GM21786 (cell line): ENCODE results near the gene DIP2C.
"Not testable (repeated sequence)": the region's sequence is repeated elsewhere in the genome, so short reads cannot be mapped to it uniquely, and the experiment has no call there.

Source experiments
- ATAC-seq: cut with Tn5 transposase; IDR thresholded peaks from one replicate; pipeline ENCODE4 v1.9.1; 2021; ENCODE audit not compliant: unreplicated experiment

The DIP2C gene

DNA sequence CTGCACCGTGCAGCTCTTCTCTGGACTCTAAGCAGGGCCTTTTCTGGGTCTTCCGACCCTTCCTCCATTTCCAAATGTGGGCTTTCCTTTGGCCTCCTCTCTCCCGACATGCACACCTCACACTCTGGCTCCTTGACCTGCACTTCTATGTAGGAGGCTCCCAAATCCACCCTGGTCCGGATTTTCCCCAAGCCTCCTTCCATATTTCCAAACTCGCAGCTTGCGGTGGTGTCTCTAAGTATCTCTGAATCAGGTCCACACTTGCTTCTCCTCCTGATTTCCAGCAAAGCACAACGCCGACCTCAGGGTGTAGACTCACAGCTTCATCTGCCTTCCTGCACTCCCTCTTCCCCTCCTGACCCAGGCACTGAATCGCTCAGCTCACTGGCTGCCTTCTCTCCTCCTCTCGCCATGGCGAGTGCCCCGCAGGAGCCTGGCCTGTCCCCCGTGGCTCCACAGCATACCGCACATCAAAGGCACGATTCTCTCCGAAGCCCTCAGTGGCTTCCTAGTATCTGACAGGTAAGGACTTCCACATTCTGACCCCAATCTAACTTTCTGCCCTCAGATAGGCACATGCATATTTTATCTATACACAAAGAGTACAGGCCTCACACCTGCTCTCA, 27.8 kb downstream of the DIP2C start:
- ATAC-seq = no peak

DNA sequence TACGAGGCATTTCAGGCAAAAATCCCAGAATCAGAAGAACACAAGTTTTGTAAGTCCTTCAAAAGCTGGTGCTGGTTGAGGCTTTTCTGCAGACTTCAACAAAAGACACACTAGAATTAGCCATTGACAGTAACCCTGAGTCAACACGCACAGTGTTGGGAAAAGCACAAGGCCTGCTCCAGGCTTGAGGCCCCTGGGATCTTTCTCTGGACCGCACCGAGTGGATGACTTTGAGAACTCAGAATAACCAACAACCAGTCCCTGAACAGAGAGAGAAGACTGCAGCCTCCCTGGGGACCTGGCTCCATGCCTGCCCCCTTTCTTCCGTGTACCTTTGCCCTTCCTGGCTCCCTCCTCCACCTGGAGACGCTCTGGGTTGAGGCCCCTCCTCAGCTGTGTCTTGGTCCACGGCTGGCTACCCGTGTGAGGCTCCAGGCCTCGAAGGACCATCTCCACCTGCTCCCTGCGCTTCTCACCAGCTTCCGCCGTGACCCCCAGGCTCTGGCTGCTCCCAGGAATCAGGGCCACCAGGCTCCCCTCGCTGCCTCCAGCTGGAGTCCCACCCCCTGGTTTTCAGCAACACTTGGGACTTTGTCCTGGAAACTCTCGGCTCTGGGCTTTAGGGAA, 28.4 kb downstream of the DIP2C start:
- no peak for ATAC-seq

DNA sequence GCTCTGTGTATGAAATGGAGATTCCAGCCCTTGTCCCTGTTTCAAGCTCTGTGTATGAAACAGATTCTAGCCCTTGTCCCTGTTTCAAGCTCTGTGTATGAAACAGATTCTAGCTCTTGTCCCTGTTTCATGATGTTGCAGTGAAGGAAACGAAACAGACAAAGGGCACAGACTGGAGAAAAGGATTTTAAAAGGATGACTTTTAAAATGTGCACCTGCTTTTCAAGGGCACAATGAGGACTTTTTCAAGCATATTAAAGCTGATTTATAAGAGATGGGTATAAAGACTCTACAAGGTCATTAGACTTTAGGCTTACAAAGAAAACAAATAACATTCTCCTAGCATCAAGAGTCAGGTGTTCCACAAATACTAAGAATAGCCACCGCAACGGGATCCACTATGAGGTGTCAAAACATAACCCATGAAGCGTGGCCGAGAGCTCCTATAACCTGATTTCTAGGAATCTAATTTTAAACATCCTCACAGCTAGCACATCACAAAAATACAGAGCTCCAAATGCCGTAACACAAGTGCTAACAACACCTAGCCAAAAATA, 29.0 kb downstream of the DIP2C start:
- no peak for ATAC-seq

DNA sequence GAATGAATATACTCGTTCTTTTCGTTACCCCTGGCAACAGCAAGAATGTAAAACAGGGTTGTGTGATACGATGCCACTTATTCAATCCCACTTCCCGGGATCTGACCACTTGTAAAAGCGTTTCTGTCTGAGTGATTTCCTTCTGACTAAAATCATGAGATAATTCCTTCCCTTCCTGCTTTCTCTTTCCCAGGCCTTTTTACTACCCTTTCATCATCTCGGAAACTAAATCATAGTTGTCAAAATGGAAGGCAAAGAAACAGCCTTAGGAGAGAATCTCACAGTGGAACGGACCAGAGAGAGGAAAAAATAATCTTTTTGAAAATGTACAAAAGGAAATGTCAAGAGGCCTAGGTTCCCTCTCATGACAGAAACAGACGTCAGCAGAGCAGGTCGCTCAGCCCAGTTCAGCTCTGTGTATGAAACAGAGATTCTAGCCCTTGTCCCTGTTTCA, 29.8 kb downstream of the DIP2C start:
- ATAC-seq = no peak

DNA sequence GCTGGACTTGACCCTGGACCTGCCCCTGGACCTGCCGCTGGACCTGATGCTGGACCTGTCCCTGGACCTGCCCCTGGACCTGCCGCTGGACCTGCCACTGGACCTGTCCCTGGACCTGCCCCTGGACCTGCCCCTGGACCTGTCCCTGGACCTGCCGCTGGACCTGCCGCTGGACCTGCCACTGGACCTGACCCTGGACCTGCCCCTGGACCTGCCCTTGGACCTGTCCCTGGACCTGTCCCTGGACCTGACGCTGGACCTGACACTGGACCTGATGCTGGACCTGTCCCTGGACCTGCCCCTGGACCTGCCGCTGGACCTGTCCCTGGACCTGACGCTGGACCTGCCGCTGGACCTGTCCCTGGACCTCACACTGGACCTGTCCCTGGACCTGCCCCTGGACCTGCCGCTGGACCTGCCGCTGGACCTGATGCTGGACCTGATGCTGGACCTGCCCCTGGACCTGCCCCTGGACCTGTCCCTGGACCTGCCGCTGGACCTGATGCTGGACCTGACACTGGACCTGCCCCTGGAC, 31.6 kb downstream of the DIP2C start:
- not testable (repeated sequence) for ATAC-seq

DNA sequence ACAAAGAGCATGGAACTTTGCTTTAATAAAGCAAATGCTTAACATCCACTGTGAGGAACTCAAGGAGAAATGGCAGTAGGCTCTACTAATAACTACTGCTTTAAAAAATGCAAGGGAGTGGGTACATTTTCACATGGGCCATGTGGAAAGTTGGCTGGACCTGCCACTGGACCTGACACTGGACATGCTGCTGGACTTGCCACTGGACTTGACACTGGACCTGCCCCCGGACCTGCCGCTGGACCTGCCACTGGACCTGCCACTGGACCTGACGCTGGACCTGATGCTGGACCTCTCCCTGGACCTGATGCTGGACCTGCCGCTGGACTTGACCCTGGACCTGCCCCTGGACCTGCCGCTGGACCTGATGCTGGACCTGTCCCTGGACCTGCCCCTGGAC, 32.6 kb downstream of the DIP2C start:
- ATAC-seq = no peak

DNA sequence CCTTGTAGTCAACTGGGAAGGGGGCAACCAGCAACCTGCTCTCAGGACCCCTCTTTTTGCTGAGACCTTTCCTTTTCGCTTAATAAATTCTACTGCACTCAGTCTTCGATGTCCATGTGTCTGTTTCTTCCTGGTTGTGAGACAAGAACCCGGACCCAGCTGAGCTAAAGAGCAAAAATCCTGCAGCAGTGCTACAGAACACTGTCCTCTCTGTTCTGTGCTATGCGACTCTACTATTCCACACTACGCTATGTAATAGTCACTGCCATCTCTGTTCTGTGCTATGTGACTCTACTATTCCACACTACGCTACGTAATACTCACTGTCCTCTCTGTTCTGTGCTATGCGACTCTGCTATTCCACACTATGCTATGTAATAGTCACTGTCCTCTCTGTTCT, 34.3 kb downstream of the DIP2C start:
- ATAC-seq = no peak

DNA sequence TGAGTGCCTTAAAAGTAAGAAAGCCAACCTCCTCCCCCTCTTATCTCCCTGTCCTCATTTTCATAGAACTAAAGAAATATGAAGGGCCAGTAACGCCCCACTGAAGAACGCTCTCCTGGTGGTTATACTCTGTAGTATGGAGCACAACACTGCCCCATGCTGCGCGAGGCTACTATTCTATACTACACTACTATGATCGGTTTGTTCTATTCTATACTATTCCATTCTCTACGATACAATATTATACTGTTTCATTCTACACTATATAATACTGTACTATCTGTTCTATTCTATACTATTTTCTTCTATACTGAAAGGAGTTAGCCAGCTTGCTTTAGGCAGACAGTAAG, 34.8 kb downstream of the DIP2C start:
- no peak for ATAC-seq

DNA sequence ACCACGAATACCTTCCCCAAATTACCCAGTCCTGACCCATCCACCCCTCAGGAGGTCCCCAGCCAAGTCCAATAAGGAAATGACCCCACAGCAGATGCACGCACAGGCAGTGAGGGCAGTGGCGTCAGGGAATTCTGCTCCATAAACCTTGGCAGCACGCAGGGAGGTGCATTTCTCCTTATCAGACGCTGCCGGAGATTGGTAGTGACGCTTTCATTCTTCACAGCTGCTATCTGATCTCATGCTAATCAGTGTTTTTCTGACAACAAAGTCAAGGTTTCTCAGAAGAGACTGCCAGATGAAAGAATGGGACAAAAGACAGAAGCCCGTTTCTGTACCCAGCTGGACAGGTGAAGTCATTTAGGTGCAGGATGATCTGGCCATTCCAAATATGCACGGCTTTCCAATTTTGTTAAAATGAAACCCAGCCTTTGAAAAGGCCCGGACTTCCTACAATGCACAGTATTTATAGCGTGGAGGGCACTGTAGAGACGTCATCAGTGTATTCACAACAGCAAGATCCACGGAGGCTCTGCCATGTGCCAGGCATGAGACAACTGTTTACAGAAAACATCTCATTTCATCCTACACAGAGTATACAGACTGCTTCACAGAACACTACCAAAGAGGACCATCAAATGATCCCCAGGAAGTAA, 35.3 kb downstream of the DIP2C start:
- ATAC-seq = no peak

DNA sequence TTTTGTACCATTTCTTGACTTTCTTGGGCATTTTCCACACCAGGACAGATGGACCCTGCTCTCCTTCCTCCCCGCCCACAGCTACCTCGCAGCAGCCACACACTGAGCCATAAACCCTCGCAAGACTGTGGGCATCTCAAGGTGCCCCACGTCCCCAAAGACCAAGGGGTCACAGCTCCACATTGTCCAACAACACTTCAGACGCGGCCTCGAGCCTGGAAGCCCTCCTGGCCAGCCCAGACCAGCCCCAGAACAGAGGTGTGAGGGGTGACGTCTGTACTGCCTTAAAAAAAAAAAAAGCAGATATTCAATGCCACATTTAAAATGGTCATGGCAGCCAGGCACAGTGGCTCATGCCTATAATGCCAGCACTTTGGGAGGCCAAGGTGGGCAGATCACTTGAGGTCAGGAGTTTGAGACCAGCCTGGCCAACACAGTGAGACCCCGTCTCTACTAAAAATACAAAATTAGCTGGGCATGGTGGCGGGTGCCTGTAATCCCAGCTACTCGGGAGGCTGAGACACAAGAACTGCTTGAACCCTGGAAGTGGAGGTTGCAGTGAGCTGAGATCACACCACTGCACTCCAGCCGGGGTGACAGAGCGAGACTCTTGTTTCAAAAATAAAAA, 36.5 kb downstream of the DIP2C start:
- not testable (repeated sequence) for ATAC-seq

DNA sequence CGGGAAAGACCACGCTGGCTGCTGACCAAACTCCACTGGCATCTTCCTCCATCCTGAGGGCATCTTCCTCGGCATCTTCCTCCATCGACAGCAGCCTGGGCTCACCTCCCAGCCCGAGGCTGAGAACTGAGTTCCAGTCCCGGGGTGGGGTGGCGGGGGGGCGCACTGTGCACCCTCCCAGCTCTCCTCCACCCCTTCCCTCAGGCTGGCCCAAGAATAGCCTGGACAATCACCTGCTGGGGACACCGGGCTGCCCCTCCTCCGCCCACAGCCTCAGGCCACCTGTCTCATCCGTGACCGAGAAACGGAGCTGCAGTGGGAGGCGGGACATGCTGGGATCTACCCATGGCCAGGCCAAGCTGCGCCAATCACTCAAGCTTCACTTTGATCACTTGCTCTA, 37.2 kb downstream of the DIP2C start:
- ATAC-seq = no peak

DNA sequence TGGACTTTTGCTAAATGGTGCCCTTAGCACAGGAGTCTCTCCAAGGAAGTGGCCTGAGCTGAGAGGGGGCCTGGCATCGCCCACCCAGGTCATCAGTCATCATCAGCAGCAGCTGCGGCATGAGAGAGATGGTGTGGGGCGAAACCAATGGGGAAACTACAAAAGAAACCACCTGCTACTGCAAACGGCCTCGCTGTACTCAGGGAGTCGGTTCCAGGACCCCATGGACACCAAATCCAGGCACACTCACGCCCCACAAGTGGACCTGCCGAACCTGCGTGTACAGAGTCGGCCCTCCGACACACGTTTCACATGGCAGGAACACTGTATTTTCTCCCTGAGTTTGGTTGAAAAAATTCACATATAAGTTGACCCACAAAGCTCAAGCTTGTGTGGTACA, 37.8 kb downstream of the DIP2C start:
- no peak for ATAC-seq

DNA sequence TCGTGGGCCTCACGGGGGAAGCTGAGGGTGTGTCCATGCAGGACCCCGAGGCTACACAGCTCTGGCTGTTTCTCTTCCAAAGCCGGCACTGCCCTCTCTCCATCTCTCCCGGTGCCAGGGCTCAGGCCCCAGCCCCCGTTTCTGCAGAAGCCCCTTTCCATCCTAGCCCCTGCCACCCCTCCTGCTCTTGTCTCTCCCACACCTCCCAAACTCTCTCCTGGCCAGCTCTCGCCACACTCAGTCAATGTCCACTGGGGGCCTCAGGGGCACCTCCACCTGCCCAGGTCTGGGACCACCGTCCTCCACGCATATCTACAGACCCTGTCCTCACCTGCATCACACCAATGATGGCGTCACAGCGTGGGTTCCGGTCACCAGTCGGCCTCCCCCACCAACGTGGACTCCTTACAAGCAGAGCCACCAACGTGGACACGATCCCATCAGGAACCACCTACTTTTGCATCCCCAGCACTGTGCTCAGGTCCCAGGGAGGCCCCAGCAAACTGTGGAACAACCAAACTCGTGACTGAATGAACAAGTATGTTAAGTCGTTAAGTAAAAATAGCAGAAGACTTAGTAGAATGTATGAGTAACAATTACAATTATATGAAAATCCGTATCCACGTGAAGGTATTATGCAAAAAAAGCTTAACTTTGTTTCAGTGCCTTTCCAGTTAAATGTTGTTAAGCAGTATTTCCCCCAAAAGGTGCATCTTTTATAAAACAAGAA, 38.4 kb downstream of the DIP2C start:
- ATAC-seq = no peak

DNA sequence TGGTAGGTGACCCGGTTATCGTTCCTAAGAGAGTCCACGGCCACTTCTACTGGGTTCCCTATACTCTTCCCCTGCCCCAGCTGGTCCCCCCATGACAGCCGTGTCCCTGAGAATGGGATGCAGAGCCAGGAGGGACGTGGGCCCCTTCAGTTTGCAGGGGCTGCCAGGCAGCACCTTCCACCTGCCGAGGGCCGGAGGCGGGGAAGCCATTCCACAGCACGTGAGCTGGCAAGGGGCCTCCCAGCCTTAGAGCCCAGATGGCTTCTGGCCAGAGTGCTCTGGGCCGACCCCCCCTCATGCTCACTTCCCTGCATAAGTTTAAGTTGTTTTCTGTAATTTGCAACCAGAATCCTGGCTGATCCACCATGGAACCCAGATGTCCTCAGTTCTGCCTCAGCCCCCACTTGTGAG, 39.0 kb downstream of the DIP2C start:
- no peak for ATAC-seq

DNA sequence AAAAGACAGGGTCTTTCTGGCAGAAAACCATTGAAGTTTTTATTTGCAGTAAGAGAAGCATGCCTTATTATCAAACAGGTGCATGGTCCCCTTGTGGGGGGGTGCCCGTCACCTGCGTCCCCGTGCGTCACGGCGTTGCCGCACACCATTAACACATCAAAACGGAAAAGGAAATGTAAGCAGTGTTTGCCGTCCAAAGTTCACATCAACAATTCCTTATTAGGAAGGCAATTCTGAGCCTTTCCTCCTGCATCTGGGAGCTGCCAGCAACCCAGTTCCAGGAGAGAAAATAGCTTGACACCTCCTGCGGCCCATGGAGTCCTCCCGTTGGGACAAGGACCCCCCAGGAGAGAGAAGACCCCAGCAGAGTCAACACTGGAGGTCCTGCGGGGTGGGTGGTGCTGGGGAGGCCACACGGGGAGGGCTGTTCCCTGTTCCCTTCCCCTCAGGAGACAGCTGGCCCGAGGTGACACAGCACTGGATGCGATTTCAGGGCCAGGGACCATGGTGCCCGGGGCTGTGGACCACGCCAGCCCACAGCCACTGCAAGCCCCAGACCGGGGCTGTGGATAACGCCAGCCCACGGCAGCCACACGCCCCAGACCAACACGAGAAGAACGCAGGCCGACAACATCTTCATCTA, 39.5 kb downstream of the DIP2C start:
- no peak for ATAC-seq

DNA sequence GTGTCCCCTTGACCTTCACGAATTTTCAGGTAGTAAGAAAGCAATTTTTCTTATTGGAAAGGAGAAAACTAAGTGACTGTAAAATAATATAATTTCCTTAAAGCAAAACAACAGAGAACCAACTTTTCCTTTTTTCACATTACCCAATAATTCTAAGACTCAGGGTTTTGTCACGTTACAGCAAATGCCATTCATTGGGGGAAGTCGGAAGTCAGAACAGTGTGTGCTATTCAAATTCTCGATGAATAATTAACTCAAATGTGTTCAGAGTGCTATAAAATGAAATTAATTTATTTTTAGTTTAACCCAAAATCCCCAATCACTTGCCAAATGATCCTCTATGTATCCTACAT, 40.0 kb downstream of the DIP2C start:
- no peak for ATAC-seq

DNA sequence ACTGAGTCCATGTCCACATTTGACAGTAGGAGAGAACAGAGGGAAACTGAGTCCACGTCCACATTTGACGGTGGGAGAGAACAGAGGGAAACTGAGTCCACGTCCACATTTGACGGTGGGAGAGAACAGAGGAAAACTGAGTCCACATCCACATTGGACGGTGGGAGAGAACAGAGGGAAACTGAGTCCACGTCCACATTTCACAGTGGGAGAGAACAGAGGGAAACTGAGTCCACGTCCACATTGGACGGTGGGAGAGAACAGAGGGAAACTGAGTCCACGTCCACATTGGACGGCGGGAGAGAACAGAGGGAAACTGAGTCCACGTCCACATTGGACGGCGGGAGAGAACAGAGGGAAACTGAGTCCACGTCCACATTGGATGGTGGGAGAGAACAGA, 42.4 kb downstream of the DIP2C start:
- not testable (repeated sequence) for ATAC-seq

DNA sequence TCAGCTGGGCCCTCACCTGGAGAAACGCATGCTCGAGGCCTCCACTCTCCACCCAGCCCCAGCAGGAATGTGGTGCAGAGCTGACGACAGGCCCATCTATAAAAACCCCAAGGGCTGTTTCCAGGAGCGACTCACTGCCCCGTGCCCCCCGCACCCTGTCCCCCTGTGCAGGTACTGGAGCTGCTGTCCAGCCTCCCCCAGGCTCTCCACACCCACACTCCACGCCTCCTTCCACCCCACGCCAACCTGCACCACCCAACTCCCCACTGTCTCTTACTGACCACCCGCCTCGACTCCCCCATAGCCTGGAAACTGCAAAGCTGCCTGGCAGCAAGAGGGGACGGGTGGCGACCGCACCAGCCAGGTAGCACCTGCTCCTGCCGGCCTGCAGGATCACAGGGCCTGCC, 43.3 kb downstream of the DIP2C start:
- ATAC-seq = no peak

DNA sequence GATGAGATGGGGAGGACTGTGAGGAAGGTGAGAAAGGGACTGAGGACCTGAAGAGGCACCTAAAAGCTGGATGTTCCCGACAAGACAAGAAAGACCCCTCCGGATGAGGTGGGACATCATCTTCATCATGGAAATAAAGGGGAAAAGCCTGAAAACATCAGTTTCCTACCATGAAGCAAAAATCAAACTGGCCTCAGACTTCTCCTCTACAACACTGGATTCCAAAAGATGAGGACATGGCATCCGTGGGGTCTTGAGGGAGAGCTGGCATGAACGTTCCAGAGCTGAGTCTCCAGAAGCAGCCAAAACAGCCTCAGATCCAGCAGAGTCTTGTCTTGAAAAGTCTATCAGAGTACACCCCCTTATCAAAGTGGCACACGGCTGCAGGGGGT, 44.5 kb downstream of the DIP2C start:
- ATAC-seq = no peak

DNA sequence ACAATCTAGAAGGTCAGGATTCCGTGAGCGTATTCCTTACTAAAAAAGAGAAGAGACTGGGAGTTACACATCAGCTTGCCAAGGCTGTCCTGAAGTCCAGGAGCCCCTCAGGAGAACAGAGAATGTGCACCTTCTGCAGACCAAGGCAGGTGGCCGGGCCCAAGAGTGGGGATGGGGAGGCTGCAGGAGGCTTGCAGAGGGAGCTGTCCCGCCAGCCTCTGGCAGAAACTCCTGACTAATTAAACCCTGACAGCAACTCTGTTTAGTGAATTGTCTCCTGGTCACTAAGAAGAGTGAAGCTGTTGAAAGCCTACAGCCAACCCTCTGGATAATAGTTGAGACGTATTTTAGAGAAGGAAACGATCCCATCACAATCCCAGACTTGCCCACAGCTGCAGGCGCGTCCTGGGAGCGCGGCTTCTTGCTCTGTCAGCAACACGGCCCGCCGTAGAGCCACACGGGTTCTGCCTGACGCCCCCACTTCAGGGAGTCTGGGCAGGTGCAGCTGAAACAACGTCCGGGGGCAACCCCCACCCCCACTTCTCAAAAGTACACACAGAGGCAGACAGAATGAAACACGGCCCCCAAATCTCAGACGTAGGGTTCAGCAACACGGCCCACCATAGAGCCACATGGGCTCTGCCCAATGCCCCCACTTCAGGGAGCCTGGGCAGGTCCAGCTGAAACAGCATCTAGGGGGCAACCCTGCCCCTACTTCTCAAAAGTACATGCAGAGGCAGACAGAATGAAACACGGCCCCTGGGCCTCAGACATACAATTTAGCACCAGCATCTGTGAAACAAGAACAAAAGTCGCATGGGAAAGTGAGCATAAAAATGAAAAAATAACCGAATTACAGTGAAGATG, 45.2 kb downstream of the DIP2C start:
- no peak for ATAC-seq
